Prostate gland (tissue), 2 donors: ENCODE results near the gene NLRP9. TPM values are rescaled to one million over a fixed set of nuclear protein-coding genes. Genes with fewer than 3 reads are reported as not detected.

Source experiments
- DNase-seq: peaks from one replicate; pipeline ENCODE4 v3.0.0-alpha.2; 2019; ENCODE audit warnings: low spot score
- H3K27ac ChIP-seq, 2 donors: fragments of 200-600 bp; sonication (generic); 2 replicates each; pipeline ENCODE4 v1.5.1; 2017 to 2019
- H3K27me3 ChIP-seq: fragments of 200-600 bp; sonication (generic); replicated peaks from 2 replicates; pipeline ENCODE4 v1.5.1; 2019; ENCODE audit not compliant: insufficient read depth
- H3K36me3 ChIP-seq, 2 donors: fragments of 200-600 bp; sonication (generic); 1 replicate in 1 of 2; 2 replicates in 1 of 2; pipeline versions ENCODE4 v1.5.1 to v1.8.1; 2017 to 2019
- H3K4me1 ChIP-seq: fragments of 200-600 bp; sonication (generic); replicated peaks from 2 replicates; pipeline ENCODE4 v1.5.1; 2019
- H3K4me3 ChIP-seq, 2 donors: fragments of 200-600 bp; sonication (generic); 2 replicates each; pipeline ENCODE4 v1.5.1; 2017 to 2019
- H3K9me3 ChIP-seq: fragments of 200-600 bp; sonication (generic); 2 replicates; pipeline ENCODE4 v1.5.1; 2017
- POLR2A ChIP-seq: fragments of 450-650 bp; IDR thresholded peaks from one replicate; pipeline ENCODE4 v1.6.1; 2016; ENCODE audit warnings: antibody characterized with exemption, mild to moderate bottlenecking
- POLR2AphosphoS5 ChIP-seq: sonication (generic); formaldehyde crosslinking; IDR thresholded peaks from one replicate; pipeline ENCODE4 v1.6.1; 2017; ENCODE audit warnings: antibody characterized with exemption
- WGBS: methylation state at CpG from one replicate; pipeline ENCODE4 v1.1.5; 2018; 5-methylcytosine and 5-hydroxymethylcytosine counted together
- intact Hi-C: fragments of 100-400 bp; cut with DNase I; formaldehyde crosslinking; loops from one replicate; pipeline ENCODE4 v1.14.2; 2022
- total RNA-seq, 2 donors: library from RNA; depleted of rRNA; stranded (reverse); fragments of >200 nt; gene quantifications; one replicate each; pipeline ENCODE4 v1.1.0, GENCODE V29; 2016
- TF ChIP-seq, protein P1 (sequence below), 4 experiments: fragments of 200-600 bp in 2 of 4; fragments of 450-650 bp in 2 of 4; sonication (generic) in 2 of 4; IDR thresholded peaks; 1 replicate in 3 of 4; 2 replicates in 1 of 4; pipeline ENCODE4 v1.5.1; 2016 to 2019; ENCODE audit warnings: antibody characterized with exemption in 4 of 4, mild to moderate bottlenecking in 2 of 4, moderate library complexity in 2 of 4

Gene NLRP9
- total RNA-seq, 2 donors from 2014 or later, result 4.0 TPM; not detected in 1

DNA sequence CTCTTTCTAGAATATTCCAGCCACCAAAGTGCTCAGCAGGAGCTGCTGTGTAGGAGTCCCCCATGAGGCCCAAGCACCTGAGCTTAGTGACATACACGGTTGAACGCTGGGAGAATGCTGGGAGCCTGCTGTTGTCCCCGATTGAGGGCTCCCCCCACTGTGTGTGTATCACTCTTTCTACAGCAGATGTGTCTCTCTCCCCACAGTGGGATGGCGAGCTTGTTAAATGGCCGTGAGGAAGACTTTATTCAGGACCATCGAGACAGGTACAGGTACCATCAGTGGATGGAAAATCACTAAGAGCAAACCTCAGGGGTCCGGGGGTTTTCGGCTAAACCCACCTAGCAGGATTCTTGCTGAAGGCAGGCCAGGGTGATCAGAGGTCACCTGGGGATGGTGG, 40.5 kb downstream of the NLRP9 start:
- no peak overlapping the region for H3K27ac ChIP-seq
- H3K27me3 ChIP-seq, result no peaks in the 10 kb centered on the region
- peaks cover 2 to 38% of the 10 kb centered on the region in 2 donors for H3K36me3 ChIP-seq
- H3K4me3 ChIP-seq, result no peak overlapping the region
- 85% methylated on average over 8 of the region's 8 CpGs for WGBS
- DNase-seq, result no peak
- TF ChIP-seq, protein P1, sequence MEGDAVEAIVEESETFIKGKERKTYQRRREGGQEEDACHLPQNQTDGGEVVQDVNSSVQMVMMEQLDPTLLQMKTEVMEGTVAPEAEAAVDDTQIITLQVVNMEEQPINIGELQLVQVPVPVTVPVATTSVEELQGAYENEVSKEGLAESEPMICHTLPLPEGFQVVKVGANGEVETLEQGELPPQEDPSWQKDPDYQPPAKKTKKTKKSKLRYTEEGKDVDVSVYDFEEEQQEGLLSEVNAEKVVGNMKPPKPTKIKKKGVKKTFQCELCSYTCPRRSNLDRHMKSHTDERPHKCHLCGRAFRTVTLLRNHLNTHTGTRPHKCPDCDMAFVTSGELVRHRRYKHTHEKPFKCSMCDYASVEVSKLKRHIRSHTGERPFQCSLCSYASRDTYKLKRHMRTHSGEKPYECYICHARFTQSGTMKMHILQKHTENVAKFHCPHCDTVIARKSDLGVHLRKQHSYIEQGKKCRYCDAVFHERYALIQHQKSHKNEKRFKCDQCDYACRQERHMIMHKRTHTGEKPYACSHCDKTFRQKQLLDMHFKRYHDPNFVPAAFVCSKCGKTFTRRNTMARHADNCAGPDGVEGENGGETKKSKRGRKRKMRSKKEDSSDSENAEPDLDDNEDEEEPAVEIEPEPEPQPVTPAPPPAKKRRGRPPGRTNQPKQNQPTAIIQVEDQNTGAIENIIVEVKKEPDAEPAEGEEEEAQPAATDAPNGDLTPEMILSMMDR (IDR thresholded peaks at IDR 0.05), result no peak
- TF ChIP-seq POLR2AphosphoS5 (no peak), POLR2A (no peak)
- no peaks in the 10 kb centered on the region for H3K9me3 ChIP-seq
- intact Hi-C loops, result no loop called here
- no peaks in the 10 kb centered on the region for H3K4me1 ChIP-seq

DNA sequence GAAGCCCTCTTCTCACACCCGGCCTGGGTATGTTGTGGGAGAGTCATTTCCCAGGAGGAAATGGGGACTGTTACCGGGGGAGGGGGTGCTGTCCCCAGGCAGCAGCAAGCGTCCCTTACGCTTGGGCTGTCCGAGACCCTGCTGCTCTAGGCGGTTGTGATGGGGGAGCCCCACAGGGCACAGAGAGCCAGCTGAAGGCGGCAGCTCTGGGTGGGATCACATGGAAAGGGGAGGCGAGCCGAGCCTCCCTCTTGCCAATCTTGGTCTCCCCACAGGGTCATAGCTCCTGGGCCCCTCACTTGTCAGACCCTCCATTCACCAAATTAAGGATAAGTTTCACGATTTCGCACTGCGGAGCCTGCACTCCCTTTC, 41.1 kb downstream of the NLRP9 start:
- no peaks in the 10 kb centered on the region for H3K9me3 ChIP-seq
- no peak overlapping the region for H3K27ac ChIP-seq
- H3K36me3 ChIP-seq, result peaks cover 2 to 40% of the 10 kb centered on the region in 2 donors
- no peaks in the 10 kb centered on the region for H3K27me3 ChIP-seq
- no peaks in the 10 kb centered on the region for H3K4me1 ChIP-seq
- H3K4me3 ChIP-seq, result no peak overlapping the region
- TF ChIP-seq POLR2A (no peak), POLR2AphosphoS5 (no peak)
- TF ChIP-seq, protein P1 (IDR thresholded peaks at IDR 0.05), result no peak
- 91% methylated on average over 12 of the region's 12 CpGs for WGBS
- no peak for DNase-seq
- intact Hi-C loops, result no loop called here

DNA sequence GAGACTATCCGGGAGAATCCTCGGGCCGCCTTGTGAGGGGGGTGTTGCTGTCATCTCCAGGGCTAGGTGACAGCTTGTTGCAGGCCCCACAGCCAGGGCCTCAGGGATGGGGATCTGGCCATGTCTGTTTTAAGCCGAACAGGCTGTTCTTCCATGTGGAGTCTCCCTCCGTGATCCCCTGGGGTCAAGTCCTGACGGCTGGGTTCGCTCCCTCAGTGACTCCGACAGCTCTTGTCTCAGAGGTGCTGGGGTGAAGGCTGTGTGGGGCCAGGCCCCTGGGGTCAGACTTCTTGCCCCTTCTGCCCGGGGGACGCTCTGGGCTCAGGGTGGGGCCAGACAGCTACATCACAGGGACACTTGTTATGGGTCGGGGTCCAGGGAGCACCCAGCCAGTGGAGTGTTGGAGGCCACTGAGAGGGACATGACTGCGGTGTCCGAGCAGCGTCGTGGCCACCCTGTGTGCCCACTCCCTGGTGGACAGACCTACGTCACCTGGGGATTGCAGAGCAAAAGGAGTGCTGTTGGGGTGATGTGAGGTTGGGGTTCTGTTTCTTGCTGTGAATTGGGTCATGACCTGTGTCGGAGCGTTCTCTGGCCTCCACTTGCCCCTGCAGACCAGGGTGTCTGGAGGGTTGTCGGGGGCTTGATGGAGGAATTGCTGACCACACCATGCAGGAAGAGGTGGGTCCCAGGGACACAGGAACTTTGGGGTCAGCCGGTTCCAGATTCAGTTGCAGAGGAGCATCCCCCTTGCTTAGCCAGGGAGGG, 41.7 kb downstream of the NLRP9 start:
- 94% methylated on average over 19 of the region's 20 CpGs for WGBS
- Histone ChIP-seq H3K4me1 (no peaks in the 10 kb centered on the region), H3K27me3 (no peaks in the 10 kb centered on the region), H3K9me3 (no peaks in the 10 kb centered on the region), H3K36me3 (peaks cover 2 to 40% of the 10 kb centered on the region in 2 donors), H3K4me3 (no peak overlapping the region), H3K27ac (no peak overlapping the region)
- intact Hi-C loops, result no loop called here
- DNase-seq, result no peak
- TF ChIP-seq, protein P1 (IDR thresholded peaks at IDR 0.05), result no peak
- TF ChIP-seq POLR2A, result no peak
- TF ChIP-seq POLR2AphosphoS5, result no peak

DNA sequence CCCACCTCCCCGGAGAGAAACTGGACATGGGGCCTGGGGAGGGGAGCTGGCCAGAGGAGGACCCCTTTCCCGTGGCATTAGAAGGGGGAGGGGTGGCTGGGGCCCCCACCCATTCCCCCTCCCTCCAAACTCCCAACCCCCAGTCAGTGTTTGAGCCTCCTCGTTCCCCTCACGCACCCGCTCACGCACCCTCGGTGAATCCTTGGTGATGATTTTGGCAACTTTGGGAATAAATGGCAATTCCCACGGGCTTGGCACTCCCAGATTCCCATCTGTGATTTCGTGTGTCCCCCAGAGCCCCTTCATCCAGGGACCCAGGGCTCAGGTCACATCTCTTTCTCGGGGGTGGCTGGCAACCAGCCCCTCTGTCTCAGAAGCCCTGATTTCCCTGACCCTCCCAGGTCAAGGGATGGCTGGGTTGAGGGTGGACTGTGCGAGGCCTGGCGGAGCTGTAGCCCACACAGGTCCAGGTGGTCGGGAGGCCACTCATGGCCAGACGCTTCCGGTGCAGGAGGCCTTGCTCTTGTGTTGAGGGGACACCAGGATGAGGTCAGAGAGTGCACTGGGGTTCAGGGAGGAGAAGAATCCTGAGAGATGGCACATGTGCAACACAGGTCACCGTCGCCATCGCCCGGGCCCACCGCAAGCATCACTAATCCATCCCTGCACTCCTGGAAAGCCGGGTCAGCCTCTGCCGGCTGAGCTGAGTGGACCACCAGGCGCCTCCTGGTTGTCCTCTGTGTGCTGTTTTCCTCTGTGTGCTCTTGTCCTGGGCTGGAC, 42.5 kb downstream of the NLRP9 start:
- no peaks in the 10 kb centered on the region for H3K4me1 ChIP-seq
- peaks cover 2 to 45% of the 10 kb centered on the region in 2 donors for H3K36me3 ChIP-seq
- no peaks in the 10 kb centered on the region for H3K27me3 ChIP-seq
- H3K9me3 ChIP-seq, result no peaks in the 10 kb centered on the region
- no peak overlapping the region for H3K27ac ChIP-seq
- DNase-seq, result no peak
- 93% methylated on average over 23 of the region's 23 CpGs for WGBS
- no peak overlapping the region for H3K4me3 ChIP-seq
- intact Hi-C loops, result no loop called here
- no peak for TF ChIP-seq POLR2A

DNA sequence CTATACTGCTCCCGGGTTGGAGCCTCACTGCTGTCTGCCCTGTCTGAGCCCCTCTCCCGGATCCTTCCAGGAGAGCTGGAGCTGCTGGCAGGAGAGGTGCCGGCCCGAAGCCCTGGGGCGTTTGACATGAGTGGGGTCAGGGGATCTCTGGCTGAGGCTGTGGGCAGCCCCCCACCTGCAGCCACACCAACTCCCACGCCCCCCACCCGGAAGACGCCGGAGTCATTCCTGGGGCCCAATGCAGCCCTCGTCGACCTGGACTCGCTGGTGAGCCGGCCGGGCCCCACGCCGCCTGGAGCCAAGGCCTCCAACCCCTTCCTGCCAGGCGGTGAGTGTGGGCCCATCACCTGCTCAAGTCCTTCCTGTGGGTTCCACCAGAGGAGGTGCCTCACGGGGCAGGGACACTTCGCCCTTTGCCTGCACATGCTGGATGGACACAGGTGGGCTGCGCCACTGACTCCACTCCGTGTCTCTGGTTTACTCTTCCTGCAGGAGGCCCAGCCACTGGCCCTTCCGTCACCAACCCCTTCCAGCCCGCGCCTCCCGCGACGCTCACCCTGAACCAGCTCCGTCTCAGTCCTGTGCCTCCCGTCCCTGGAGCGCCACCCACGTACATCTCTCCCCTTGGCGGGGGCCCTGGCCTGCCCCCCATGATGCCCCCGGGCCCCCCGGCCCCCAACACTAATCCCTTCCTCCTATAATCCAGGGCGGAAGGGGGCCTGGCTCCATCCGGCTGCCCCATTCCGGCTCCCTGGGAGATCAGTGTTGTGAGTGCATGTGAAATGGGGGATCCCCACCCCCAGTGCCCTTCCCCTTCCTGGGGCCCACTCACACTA, 43.3 kb downstream of the NLRP9 start:
- intact Hi-C loops, result no loop called here

More for the DNA sequence above, 43.3 kb downstream of the NLRP9 start:
- 93% methylated on average over 37 of the region's 37 CpGs for WGBS
- Histone ChIP-seq H3K9me3 (no peaks in the 10 kb centered on the region), H3K4me3 (no peak overlapping the region), H3K27me3 (no peaks in the 10 kb centered on the region), H3K27ac (no peak overlapping the region), H3K4me1 (no peaks in the 10 kb centered on the region), H3K36me3 (peaks cover 2 to 53% of the 10 kb centered on the region in 2 donors)
- no peak for DNase-seq
- TF ChIP-seq, protein P1 (IDR thresholded peaks at IDR 0.05), result no peak
- no peak for TF ChIP-seq POLR2A
- TF ChIP-seq POLR2AphosphoS5, result no peak
